Measurements from ENCODE around the gene NME3. TPM values are rescaled to one million over a fixed set of nuclear protein-coding genes. Genes with fewer than 3 reads are reported as not detected.
A peak's percentile ranks its signal among the peaks of the same experiment; 100 is the strongest.

Gene NME3
- total and polyA plus RNA-seq, 2 of the 4 experiments (the other 2 are of a cell fraction), result 12.7 to 41.2 TPM

- TF ChIP-seq RAD21 (IDR thresholded peaks at IDR 0.05; ENCODE audit: low read length) (no peak), BHLHE40 (IDR thresholded peaks at IDR 0.05; ENCODE audit: low read depth, low read length) (no peak)
These were observed 8.7 kb upstream of the NME3 start (continued) for GRCh38 chr16:1779741-1780676.

DNA sequence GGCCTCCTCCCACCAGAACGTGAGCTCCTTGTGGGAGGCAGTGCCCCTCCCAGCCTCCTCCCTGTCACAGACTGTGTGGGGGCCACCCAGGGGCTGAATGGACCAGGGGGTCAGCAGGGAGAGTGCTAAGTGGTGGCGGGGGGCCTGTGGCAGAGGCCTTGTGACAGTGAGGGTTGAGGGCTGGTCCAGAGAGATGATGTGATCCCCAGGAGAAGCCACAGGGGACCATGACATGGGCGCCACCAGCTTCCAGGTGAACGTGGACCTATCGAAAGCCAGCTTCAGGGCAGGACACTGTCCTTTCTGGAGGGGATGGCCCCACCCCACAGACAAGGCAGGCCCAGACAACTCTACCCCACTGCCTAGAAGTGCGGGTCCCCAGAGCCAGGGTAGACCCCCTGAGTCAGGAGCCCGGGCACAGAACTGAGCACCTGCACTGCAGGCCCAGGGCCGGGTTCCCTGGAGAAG, 7.9 kb upstream of the NME3 start:
- no peak overlapping the region for H3K27ac ChIP-seq (ENCODE audit: insufficient read depth, low read length)
- peak overlapping the region; percentile 51 for H2AFZ ChIP-seq (replicated peaks; ENCODE audit: low read length, poor library complexity)
- no peak overlapping the region for H4K91ac ChIP-seq (ENCODE audit: insufficient read depth, low read depth, low read length)
- no peak overlapping the region for H3K18ac ChIP-seq (ENCODE audit: low read depth, low read length)
- H2BK120ac ChIP-seq (ENCODE audit: low read depth, low read length), result no peak overlapping the region
- dilution Hi-C loops (cut with HindIII; ENCODE audit: low sequenced_read_pairs, unreplicated experiment), result no loop called here
- no peak overlapping the region for H3K23ac ChIP-seq (ENCODE audit: low read depth, low read length)
- H2AK5ac ChIP-seq (ENCODE audit: low read depth, low read length), result no peak overlapping the region
- ATAC-seq (ENCODE audit: low read depth) (no peak), DNase-seq (no peak)
- ChIA-PET CTCF (no interaction called here), POLR2A (ENCODE audit: unreplicated experiment) (no interaction called here)
- in situ Hi-C loops (cut with MboI; ENCODE audit: low sequenced_read_pairs), result no loop called here
- peaks cover 14 to 60% of the 10 kb centered on the region in 2 experiments for H3K79me1 ChIP-seq (ENCODE audit: low read depth in 1 of 2, low read length in 2 of 2)
- H3K4ac ChIP-seq (ENCODE audit: low read depth, low read length), result no peak overlapping the region
- H2AK9ac ChIP-seq (replicated peaks; ENCODE audit: low read depth, low read length, poor library complexity), result peak overlapping the region; percentile 52
- no peak overlapping the region for H3K56ac ChIP-seq (ENCODE audit: extremely low read depth, insufficient read depth, low read length)
- H3K9me3 ChIP-seq (ENCODE audit: control insufficient read depth, insufficient read depth, low read length), result no peaks in the 10 kb centered on the region
- no peak overlapping the region for H3K9ac ChIP-seq (ENCODE audit: low read depth, low read length)
- no peaks in the 10 kb centered on the region for H3K27me3 ChIP-seq (ENCODE audit: control insufficient read depth, insufficient read depth, low read length)
- 89% methylated on average over 3 of the region's 8 CpGs; no CpG with 5 or more reads in 1 of the 2 experiments for WGBS, 2 experiments (ENCODE audit: extremely low coverage in 2 of 2, insufficient read length in 1 of 2)
- TF ChIP-seq FOS (IDR thresholded peaks at IDR 0.05; ENCODE audit: low read depth, low read length), result no peak
- peaks cover 10% of the 10 kb centered on the region; the same call in 1 of the 2 replicates for H3K9me1 ChIP-seq (ENCODE audit: insufficient read depth, low read length)
- H2BK15ac ChIP-seq (ENCODE audit: low read depth, low read length), result no peak overlapping the region
- no peak overlapping the region for H4K8ac ChIP-seq (ENCODE audit: low read depth in 2 of 2, low read length in 2 of 2)
- H3K4me1 ChIP-seq (ENCODE audit: control insufficient read depth, insufficient read depth, low read length), result peaks cover 8% of the 10 kb centered on the region
- peaks cover 31% of the 10 kb centered on the region for H3K36me3 ChIP-seq (ENCODE audit: control insufficient read depth, insufficient read depth, low read length)
- BruUV-seq (replicated peaks), result no TSS peak
- no peak overlapping the region for H2BK20ac ChIP-seq (ENCODE audit: low read depth, low read length)
- H4K5ac ChIP-seq (ENCODE audit: low read depth, low read length), result no peak overlapping the region
- no peak overlapping the region for H2BK5ac ChIP-seq (ENCODE audit: low read depth, low read length, poor library complexity, severe bottlenecking)
- H3K4me3 ChIP-seq (ENCODE audit: insufficient read depth, low read depth, low read length), result no peak overlapping the region
- no peak overlapping the region for H3K4me2 ChIP-seq (ENCODE audit: low read depth, low read length)
- intact Hi-C loops (cut with micrococcal nuclease), result no loop called here
- peaks cover 16% of the 10 kb centered on the region for H4K20me1 ChIP-seq (ENCODE audit: insufficient read depth, low read length)
- H3K14ac ChIP-seq (replicated peaks; ENCODE audit: low read depth, low read length), result no peak overlapping the region
